Thoracic aorta (tissue), 2 donors: ENCODE measurements around the gene TMEM86A. TPM values are rescaled to one million over a fixed set of nuclear protein-coding genes. Genes with fewer than 3 reads are reported as not detected.

Source experiments
- ATAC-seq: fragments of 150-250 bp; one replicate; pipeline ENCODE4 v1.8.0; 2017; ENCODE audit warnings: low read depth; ENCODE audit not compliant: insufficient number of reproducible peaks, low FRiP score
- DNase-seq: peaks from one replicate; pipeline ENCODE4 v3.0.0-alpha.2; 2020; ENCODE audit warnings: low spot score
- H3K27ac ChIP-seq, 2 donors: fragments of 200-600 bp; sonication (generic); 1 replicate in 1 of 2; 2 replicates in 1 of 2; pipeline ENCODE4 v1.5.1; 2016; ENCODE audit warnings: mild to moderate bottlenecking in 2 of 2, moderate library complexity in 2 of 2
- H3K27me3 ChIP-seq: fragments of 200-600 bp; sonication (generic); replicated peaks from 2 replicates; pipeline ENCODE4 v1.6.0; 2016; ENCODE audit warnings: mild to moderate bottlenecking; ENCODE audit not compliant: insufficient read depth
- H3K36me3 ChIP-seq: fragments of 200-600 bp; sonication (generic); one replicate; pipeline ENCODE4 v1.5.1; 2016
- H3K4me1 ChIP-seq, 2 donors: fragments of 200-600 bp; sonication (generic); 1 replicate in 1 of 2; 2 replicates in 1 of 2; pipeline versions ENCODE4 v1.5.1 to v1.6.0; 2016; ENCODE audit warnings: low read depth in 2 of 2, mild to moderate bottlenecking in 1 of 2; ENCODE audit not compliant: control insufficient read depth in 1 of 2
- H3K4me3 ChIP-seq: fragments of 200-600 bp; sonication (generic); 2 replicates; pipeline ENCODE4 v1.5.1; 2016; ENCODE audit warnings: mild to moderate bottlenecking
- H3K9me3 ChIP-seq: fragments of 200-600 bp; sonication (generic); 2 replicates; pipeline ENCODE4 v1.5.1; 2016
- CTCF ChIP-seq: fragments of 200-600 bp; sonication (generic); IDR thresholded peaks from one replicate; pipeline ENCODE4 v1.5.1; 2019; ENCODE audit warnings: antibody characterized with exemption
- total RNA-seq, 2 donors: library from RNA; depleted of rRNA; stranded (reverse); fragments of >200 nt; gene quantifications; one replicate each; pipeline versions ENCODE4 v1.1.0 to v1.2.3, GENCODE V29; 2016

The TMEM86A gene
- total RNA-seq, 2 donors from 2014 or later = 5.3 to 8.3 TPM

- no peak for DNase-seq
- H3K27ac ChIP-seq = no peak overlapping the region
- no peaks in the 10 kb centered on the region for H3K27me3 ChIP-seq
- TF ChIP-seq CTCF = no peak
- H3K9me3 ChIP-seq = no peaks in the 10 kb centered on the region
- ATAC-seq = no peak
- H3K4me1 ChIP-seq = no peaks in the 10 kb centered on the region
- no peaks in the 10 kb centered on the region for H3K36me3 ChIP-seq
- no peak overlapping the region for H3K4me3 ChIP-seq
Observed at GRCh38 chr11:18728658-18729057, 30.1 kb downstream of the TMEM86A start.

- Histone ChIP-seq H3K27me3 (no peaks in the 10 kb centered on the region), H3K36me3 (no peaks in the 10 kb centered on the region), H3K27ac (no peak overlapping the region), H3K9me3 (no peaks in the 10 kb centered on the region), H3K4me3 (no peak overlapping the region), H3K4me1 (no peaks in the 10 kb centered on the region)
- no peak for TF ChIP-seq CTCF
- DNase-seq (no peak), ATAC-seq (no peak)
Observed at GRCh38 chr11:18729426-18729825, 30.8 kb downstream of the TMEM86A start.

GRCh38 chr11:18730020-18730419 is 31.4 kb downstream of the TMEM86A start:
- no peak for TF ChIP-seq CTCF
- Histone ChIP-seq H3K27me3 (no peaks in the 10 kb centered on the region), H3K4me3 (no peak overlapping the region), H3K36me3 (no peaks in the 10 kb centered on the region), H3K9me3 (no peaks in the 10 kb centered on the region), H3K27ac (no peak overlapping the region), H3K4me1 (no peaks in the 10 kb centered on the region)
- no peak for ATAC-seq
- no peak for DNase-seq

GRCh38 chr11:18731441-18731840 is 32.9 kb downstream of the TMEM86A start:
- ATAC-seq = no peak
- no peak for TF ChIP-seq CTCF

GRCh38 chr11:18731949-18732821 is 33.6 kb downstream of the TMEM86A start:
- no peaks in the 10 kb centered on the region for H3K27me3 ChIP-seq
- H3K4me1 ChIP-seq = no peaks in the 10 kb centered on the region
- H3K9me3 ChIP-seq = no peaks in the 10 kb centered on the region
- H3K4me3 ChIP-seq = no peak overlapping the region
- no peak for ATAC-seq
- DNase-seq = no peak
- peak; percentile 94 for TF ChIP-seq CTCF
- no peaks in the 10 kb centered on the region for H3K36me3 ChIP-seq
- no peak overlapping the region for H3K27ac ChIP-seq

More at GRCh38 chr11:18731441-18731840, 32.9 kb downstream of the TMEM86A start:
- Histone ChIP-seq H3K4me1 (no peaks in the 10 kb centered on the region), H3K4me3 (no peak overlapping the region), H3K9me3 (no peaks in the 10 kb centered on the region), H3K27ac (no peak overlapping the region), H3K36me3 (no peaks in the 10 kb centered on the region), H3K27me3 (no peaks in the 10 kb centered on the region)
- no peak for DNase-seq
